Neuronal stem cell (in vitro differentiated cells): Measurements from ENCODE around the gene LRRC4.

Source experiments
- DNase-seq: peaks from one replicate; pipeline ENCODE4 v3.0.0-alpha.2; 2013; ENCODE audit warnings: low spot score
- H2AFZ ChIP-seq: one replicate; pipeline ENCODE4 v1.6.1; 2013; ENCODE audit warnings: mild to moderate bottlenecking, low read length, inconsistent platforms
- H2AK5ac ChIP-seq: 2 replicates; pipeline ENCODE4 v1.6.1; 2013; ENCODE audit warnings: low read depth, mild to moderate bottlenecking, inconsistent platforms, low read length, moderate library complexity, mixed read lengths
- H2BK120ac ChIP-seq: 2 replicates; pipeline ENCODE4 v1.6.1; 2013; ENCODE audit warnings: low read depth, mild to moderate bottlenecking, inconsistent platforms, low read length, moderate library complexity, mixed read lengths
- H2BK12ac ChIP-seq: one replicate; pipeline ENCODE4 v1.6.1; 2013; ENCODE audit warnings: low read length, inconsistent platforms
- H2BK15ac ChIP-seq: 2 replicates; pipeline ENCODE4 v1.6.1; 2013; ENCODE audit warnings: mild to moderate bottlenecking, low read length, inconsistent platforms, mixed read lengths
- H2BK5ac ChIP-seq: one replicate; pipeline ENCODE4 v1.6.1; 2013; ENCODE audit warnings: inconsistent platforms, mild to moderate bottlenecking, low read length, moderate library complexity
- H3K14ac ChIP-seq: one replicate; pipeline ENCODE4 v1.6.1; 2013; ENCODE audit warnings: low read length, inconsistent platforms
- H3K18ac ChIP-seq: 2 replicates; pipeline ENCODE4 v1.6.1; 2013; ENCODE audit warnings: low read length, inconsistent platforms
- H3K23ac ChIP-seq: 2 replicates; pipeline ENCODE4 v1.6.1; 2013; ENCODE audit warnings: low read depth, mild to moderate bottlenecking, mixed read lengths, low read length, inconsistent platforms; ENCODE audit not compliant: poor library complexity
- H3K27ac ChIP-seq: replicated peaks from 3 replicates; pipeline ENCODE4 v1.5.1; 2013; ENCODE audit warnings: low read length, inconsistent platforms
- H3K27me3 ChIP-seq, 3 experiments: 2 replicates each; pipeline ENCODE4 v1.6.1; 2013; ENCODE audit warnings: low read length in 3 of 3, mild to moderate bottlenecking in 2 of 3, inconsistent platforms in 1 of 3, low read depth in 1 of 3, mixed read lengths in 1 of 3, moderate library complexity in 1 of 3; ENCODE audit not compliant: control insufficient read depth in 3 of 3, insufficient read depth in 3 of 3
- H3K36me3 ChIP-seq, 2 donors: replicated peaks in 1 of 2; 2 replicates each; pipeline ENCODE4 v1.6.1; 2013; ENCODE audit warnings: low read length in 2 of 2; ENCODE audit not compliant: control insufficient read depth in 2 of 2, insufficient read depth in 2 of 2
- H3K4ac ChIP-seq: 2 replicates; pipeline ENCODE4 v1.6.1; 2013; ENCODE audit warnings: inconsistent platforms, mild to moderate bottlenecking, low read length, moderate library complexity
- H3K4me1 ChIP-seq, 2 donors: 1 replicate in 1 of 2; 2 replicates in 1 of 2; pipeline ENCODE4 v1.6.1; 2013; ENCODE audit warnings: low read length in 2 of 2, low read depth in 1 of 2; ENCODE audit not compliant: control insufficient read depth in 2 of 2, insufficient read depth in 1 of 2
- H3K4me2 ChIP-seq: one replicate; pipeline ENCODE4 v1.6.1; 2013; ENCODE audit warnings: mild to moderate bottlenecking, low read length, inconsistent platforms; ENCODE audit not compliant: insufficient read depth, poor library complexity, severe bottlenecking
- H3K4me3 ChIP-seq, 2 donors: 2 replicates each; pipeline ENCODE4 v1.5.1; 2013; ENCODE audit warnings: low read length in 2 of 2, mild to moderate bottlenecking in 2 of 2, inconsistent platforms in 1 of 2, moderate library complexity in 1 of 2
- H3K79me1 ChIP-seq: one replicate; pipeline ENCODE4 v1.6.1; 2013; ENCODE audit warnings: low read depth, mild to moderate bottlenecking, inconsistent platforms, low read length, moderate library complexity
- H3K9ac ChIP-seq: one replicate; pipeline ENCODE4 v1.6.1; 2013; ENCODE audit warnings: mild to moderate bottlenecking, low read depth, low read length, inconsistent platforms; ENCODE audit not compliant: poor library complexity
- H3K9me3 ChIP-seq, 2 donors: replicated peaks in 1 of 2; 2 replicates each; pipeline versions ENCODE3 to v1.6.1; 2013; ENCODE audit warnings: low read length in 2 of 2, mild to moderate bottlenecking in 2 of 2, inconsistent platforms in 1 of 2, low read depth in 1 of 2, mixed read lengths in 1 of 2, moderate library complexity in 1 of 2; ENCODE audit not compliant: control insufficient read depth in 2 of 2, insufficient read depth in 1 of 2
- H4K8ac ChIP-seq: one replicate; pipeline ENCODE4 v1.6.1; 2013; ENCODE audit warnings: low read depth, mild to moderate bottlenecking, inconsistent platforms, low read length, moderate library complexity
- H4K91ac ChIP-seq: one replicate; pipeline ENCODE4 v1.6.1; 2013; ENCODE audit warnings: low read length, low read depth, mild to moderate bottlenecking, inconsistent platforms; ENCODE audit not compliant: poor library complexity
- WGBS, 2 donors: extraction: QIAGEN DNeasy Blood & Tissue Kit; methylation state at CpG; one replicate each; pipeline ENCODE4 v1.1.7; 2013; ENCODE audit warnings: missing lambda C conversion rate in 2 of 2, mixed read lengths in 1 of 2; ENCODE audit not compliant: insufficient read length in 2 of 2, insufficient replicate concordance in 1 of 2; ENCODE audit errors: extremely low coverage in 2 of 2; 5-methylcytosine and 5-hydroxymethylcytosine counted together

The LRRC4 gene

DNA sequence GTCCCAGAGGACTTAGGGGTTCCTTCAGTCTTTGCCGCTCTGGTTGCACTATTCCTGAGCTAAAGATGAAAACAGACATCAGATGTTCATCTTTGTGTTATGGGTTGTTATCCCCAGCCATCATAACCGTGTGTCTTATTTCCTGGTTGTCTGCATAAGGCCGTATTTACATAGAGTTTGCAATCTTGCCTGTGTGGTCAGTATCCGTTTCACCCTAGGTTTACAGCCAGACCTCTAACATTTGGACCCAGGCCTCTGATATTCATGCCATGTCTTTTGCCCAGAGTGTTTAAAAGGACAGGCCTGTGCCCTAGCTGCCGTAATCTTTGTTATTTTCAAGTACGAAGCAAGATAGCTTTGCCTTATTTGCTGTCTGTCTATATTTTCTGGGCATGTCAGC lies 26.6 kb downstream of the LRRC4 start:
- Histone ChIP-seq H3K4me3 (no peak overlapping the region), H3K36me3 (peaks cover 10 to 30% of the 10 kb centered on the region in 2 donors), H3K4me1 (peaks cover 12% of the 10 kb centered on the region in 2 donors), H2BK15ac (no peak overlapping the region), H3K27ac (no peak overlapping the region), H4K8ac (no peak overlapping the region), H3K14ac (no peak overlapping the region), H2AK5ac (no peak overlapping the region), H3K4me2 (no peak overlapping the region), H2BK12ac (no peak overlapping the region), H2BK5ac (no peak overlapping the region), H3K23ac (no peak overlapping the region), H4K91ac (no peak overlapping the region), H2BK120ac (no peak overlapping the region), H3K9me3 (no peaks in the 10 kb centered on the region), H3K27me3 (no peaks in the 10 kb centered on the region), H3K9ac (no peak overlapping the region), H3K4ac (no peak overlapping the region), H3K79me1 (peaks cover 3% of the 10 kb centered on the region), H2AFZ (no peak overlapping the region), H3K18ac (no peak overlapping the region)
- no CpG with 5 or more reads among the region's 6 CpGs for WGBS, 2 donors
- DNase-seq = no peak

DNA sequence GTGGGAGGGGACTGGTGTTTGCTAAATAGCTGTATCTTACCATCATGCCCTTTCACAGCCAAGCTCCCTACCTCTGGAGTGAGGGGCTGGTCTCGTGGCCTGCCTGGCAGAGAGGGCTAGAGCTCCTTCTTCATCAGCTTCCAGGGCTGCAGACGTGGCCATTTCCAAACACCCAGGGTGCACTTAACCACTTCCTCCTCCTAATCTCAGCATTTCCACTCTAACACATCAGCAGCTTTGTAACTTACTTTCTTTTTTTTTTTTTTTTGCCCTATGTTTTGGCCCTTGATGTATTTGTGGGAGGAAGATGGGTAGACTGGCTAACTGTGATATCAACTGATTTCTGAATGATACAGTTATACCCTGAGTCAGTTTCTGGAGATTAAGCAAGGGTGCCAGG lies 27.4 kb downstream of the LRRC4 start:
- Histone ChIP-seq H2BK120ac (no peak overlapping the region), H3K14ac (no peak overlapping the region), H4K91ac (no peak overlapping the region), H3K18ac (no peak overlapping the region), H3K9me3 (no peaks in the 10 kb centered on the region), H3K4me3 (no peak overlapping the region), H2BK12ac (no peak overlapping the region), H2BK15ac (no peak overlapping the region), H3K4ac (no peak overlapping the region), H3K79me1 (peaks cover 3% of the 10 kb centered on the region), H3K4me2 (no peak overlapping the region), H3K23ac (no peak overlapping the region), H2AFZ (no peak overlapping the region), H2AK5ac (no peak overlapping the region), H4K8ac (no peak overlapping the region), H3K9ac (no peak overlapping the region), H3K36me3 (peaks cover 10 to 30% of the 10 kb centered on the region in 2 donors), H2BK5ac (no peak overlapping the region), H3K4me1 (peaks cover 12% of the 10 kb centered on the region in 2 donors), H3K27ac (no peak overlapping the region), H3K27me3 (no peaks in the 10 kb centered on the region)
- no peak for DNase-seq
- WGBS, 2 donors = no CpG with 5 or more reads among the region's 2 CpGs

- H2AFZ ChIP-seq = no peak overlapping the region
- H3K18ac ChIP-seq = no peak overlapping the region
- no peak overlapping the region for H3K14ac ChIP-seq
- H3K27ac ChIP-seq = no peak overlapping the region
- no peaks in the 10 kb centered on the region for H3K27me3 ChIP-seq
- peaks cover 3% of the 10 kb centered on the region for H3K79me1 ChIP-seq
- H4K91ac ChIP-seq = no peak overlapping the region
- H3K9me3 ChIP-seq = no peaks in the 10 kb centered on the region
- no peak overlapping the region for H3K4ac ChIP-seq
- no peak overlapping the region for H2BK15ac ChIP-seq
- DNase-seq = no peak
- no peak overlapping the region for H2AK5ac ChIP-seq
- H3K36me3 ChIP-seq = peaks cover 8 to 30% of the 10 kb centered on the region in 2 donors
- H3K4me2 ChIP-seq = no peak overlapping the region
- no peak overlapping the region for H4K8ac ChIP-seq
- H2BK12ac ChIP-seq = no peak overlapping the region
- no peak overlapping the region for H3K9ac ChIP-seq
- no peak overlapping the region for H2BK5ac ChIP-seq
- no CpG with 5 or more reads among the region's 3 CpGs for WGBS, 2 donors
- H3K4me3 ChIP-seq = no peak overlapping the region
- no peak overlapping the region for H3K23ac ChIP-seq
- H3K4me1 ChIP-seq = peaks cover 12 to 14% of the 10 kb centered on the region in 2 donors
- no peak overlapping the region for H2BK120ac ChIP-seq
Observed at GRCh38 chr7:128003167-128003566, 28.1 kb downstream of the LRRC4 start.

- peaks cover 11 to 21% of the 10 kb centered on the region in 2 donors for H3K4me1 ChIP-seq
- H3K36me3 ChIP-seq = peaks cover 6 to 18% of the 10 kb centered on the region in 2 donors
- no peak overlapping the region for H3K4me2 ChIP-seq
- H4K8ac ChIP-seq = no peak overlapping the region
- H2BK120ac ChIP-seq = no peak overlapping the region
- no peak overlapping the region for H3K18ac ChIP-seq
- H2BK5ac ChIP-seq = no peak overlapping the region
- H3K27me3 ChIP-seq = no peaks in the 10 kb centered on the region
- no peak overlapping the region for H3K9ac ChIP-seq
- no peak overlapping the region for H3K4me3 ChIP-seq
- no peak overlapping the region for H2AK5ac ChIP-seq
- H3K27ac ChIP-seq = no peak overlapping the region
- no peak overlapping the region for H2BK15ac ChIP-seq
- H4K91ac ChIP-seq = no peak overlapping the region
- no peak overlapping the region for H2AFZ ChIP-seq
- H2BK12ac ChIP-seq = no peak overlapping the region
- H3K79me1 ChIP-seq = no peaks in the 10 kb centered on the region
- no CpG with 5 or more reads among the region's 6 CpGs for WGBS, 2 donors
- no peak overlapping the region for H3K14ac ChIP-seq
- no peak overlapping the region for H3K23ac ChIP-seq
- no peak for DNase-seq
- no peak overlapping the region for H3K4ac ChIP-seq
- H3K9me3 ChIP-seq = no peaks in the 10 kb centered on the region
Observed at GRCh38 chr7:128000854-128001265, 30.4 kb downstream of the LRRC4 start.
